IPS-NIHi11 (cell line): ENCODE results near the gene PPP2R3B.
A peak's percentile ranks its signal among the peaks of the same experiment; 100 is the strongest.
"Not testable (repeated sequence)": the region's sequence is repeated elsewhere in the genome, so short reads cannot be mapped to it uniquely, and the experiment has no call there.

ENCODE experiments used
- DNase-seq: peaks from one replicate; pipeline ENCODE4 v3.0.0; 2012; ENCODE audit warnings: mixed read lengths, low spot score

PPP2R3B gene

GRCh38 chrX:386768-387575 is at the start of gene PPP2R3B:
TSS of gene PPP2R3B (minus strand) at chrX:386907. CDS start at chrX:386691, 216 bp downstream.
- DNase-seq = peak; percentile 100

- no peak for DNase-seq
Measured at GRCh38 chrX:435536-436122, 48.9 kb upstream of the PPP2R3B start.

- no peak for DNase-seq
Measured at GRCh38 chrX:434946-435345, 48.2 kb upstream of the PPP2R3B start.

GRCh38 chrX:433771-434170 is 47.1 kb upstream of the PPP2R3B start:
- no peak for DNase-seq

GRCh38 chrX:432666-433065 is 46.0 kb upstream of the PPP2R3B start:
- not testable (repeated sequence) for DNase-seq

- DNase-seq = no peak
Measured at GRCh38 chrX:431492-432111, 44.9 kb upstream of the PPP2R3B start.

- DNase-seq = no peak
Measured at GRCh38 chrX:431056-431455, 44.3 kb upstream of the PPP2R3B start.

GRCh38 chrX:429266-429825 is 42.6 kb upstream of the PPP2R3B start:
- DNase-seq = no peak

GRCh38 chrX:427812-428725 is 41.4 kb upstream of the PPP2R3B start:
- peak; percentile 74 for DNase-seq

- no peak for DNase-seq
Measured at GRCh38 chrX:426881-427280, 40.2 kb upstream of the PPP2R3B start.

GRCh38 chrX:425056-425455 is 38.3 kb upstream of the PPP2R3B start:
- no peak for DNase-seq

GRCh38 chrX:421646-422391 is 35.1 kb upstream of the PPP2R3B start:
- no peak for DNase-seq

- no peak for DNase-seq
Measured at GRCh38 chrX:420496-421223, 34.0 kb upstream of the PPP2R3B start.

- DNase-seq = no peak
Measured at GRCh38 chrX:418927-419729, 32.4 kb upstream of the PPP2R3B start.

- not testable (repeated sequence) for DNase-seq
Measured at GRCh38 chrX:415498-415897, 28.8 kb upstream of the PPP2R3B start.

GRCh38 chrX:413322-414201 is 26.9 kb upstream of the PPP2R3B start:
- peak; percentile 50 for DNase-seq

GRCh38 chrX:410296-410695 is 23.6 kb upstream of the PPP2R3B start:
- DNase-seq = no peak

- DNase-seq = no peak
Measured at GRCh38 chrX:405149-405548, 18.4 kb upstream of the PPP2R3B start.
